KMS-11 (cell line): ENCODE measurements around the gene ARHGEF1.
A peak's percentile ranks its signal among the peaks of the same experiment; 100 is the strongest.

Source experiments
- H2AFZ ChIP-seq: fragments of 200-600 bp; sonication (generic); 2 replicates; pipeline ENCODE4 v1.6.1; 2016; ENCODE audit warnings: antibody characterized with exemption, mixed run types, low read depth
- H3K27ac ChIP-seq: fragments of 200-600 bp; sonication (generic); 2 replicates; pipeline ENCODE4 v1.6.1; 2016; ENCODE audit warnings: mild to moderate bottlenecking, mixed run types
- H3K27me3 ChIP-seq: fragments of 200-600 bp; sonication (generic); 2 replicates; pipeline ENCODE4 v1.6.1; 2017; ENCODE audit warnings: mild to moderate bottlenecking, low read depth, mixed run types, moderate library complexity; ENCODE audit not compliant: insufficient read depth
- H3K36me3 ChIP-seq: fragments of 200-600 bp; sonication (generic); 2 replicates; pipeline ENCODE4 v1.6.1; 2017; ENCODE audit warnings: mild to moderate bottlenecking, mixed run types; ENCODE audit not compliant: insufficient read depth
- H3K4me1 ChIP-seq: fragments of 200-600 bp; sonication (generic); 2 replicates; pipeline ENCODE4 v1.6.1; 2016; ENCODE audit warnings: mild to moderate bottlenecking, low read depth, mixed run types; ENCODE audit not compliant: poor library complexity, severe bottlenecking
- H3K4me2 ChIP-seq: fragments of 200-600 bp; sonication (generic); 2 replicates; pipeline ENCODE4 v1.7.0; 2016; ENCODE audit warnings: mild to moderate bottlenecking, mixed run types
- H3K4me3 ChIP-seq: fragments of 200-600 bp; sonication (generic); IDR thresholded peaks from 2 replicates; pipeline ENCODE4 v1.6.1; 2017; ENCODE audit warnings: low read depth, low read length, mixed read lengths; ENCODE audit not compliant: insufficient read depth
- H3K79me2 ChIP-seq: fragments of 200-600 bp; sonication (generic); 2 replicates; pipeline ENCODE4 v1.6.1; 2016; ENCODE audit warnings: low read depth, mixed run types; ENCODE audit not compliant: insufficient read depth
- H3K9ac ChIP-seq: fragments of 200-600 bp; sonication (generic); 2 replicates; pipeline ENCODE4 v1.6.1; 2016; ENCODE audit warnings: mild to moderate bottlenecking, mixed run types
- H4K20me1 ChIP-seq: fragments of 200-600 bp; sonication (generic); 2 replicates; pipeline ENCODE4 v1.6.1; 2016; ENCODE audit warnings: mild to moderate bottlenecking, mixed run types; ENCODE audit not compliant: insufficient read depth
- CTCF ChIP-seq: fragments of 200-600 bp; sonication (generic); conservative IDR thresholded peaks from 2 replicates; pipeline ENCODE4 v1.6.1; 2017; ENCODE audit warnings: low read depth, mild to moderate bottlenecking, antibody characterized with exemption, low read length, moderate library complexity, mixed read lengths

The ARHGEF1 gene

DNA sequence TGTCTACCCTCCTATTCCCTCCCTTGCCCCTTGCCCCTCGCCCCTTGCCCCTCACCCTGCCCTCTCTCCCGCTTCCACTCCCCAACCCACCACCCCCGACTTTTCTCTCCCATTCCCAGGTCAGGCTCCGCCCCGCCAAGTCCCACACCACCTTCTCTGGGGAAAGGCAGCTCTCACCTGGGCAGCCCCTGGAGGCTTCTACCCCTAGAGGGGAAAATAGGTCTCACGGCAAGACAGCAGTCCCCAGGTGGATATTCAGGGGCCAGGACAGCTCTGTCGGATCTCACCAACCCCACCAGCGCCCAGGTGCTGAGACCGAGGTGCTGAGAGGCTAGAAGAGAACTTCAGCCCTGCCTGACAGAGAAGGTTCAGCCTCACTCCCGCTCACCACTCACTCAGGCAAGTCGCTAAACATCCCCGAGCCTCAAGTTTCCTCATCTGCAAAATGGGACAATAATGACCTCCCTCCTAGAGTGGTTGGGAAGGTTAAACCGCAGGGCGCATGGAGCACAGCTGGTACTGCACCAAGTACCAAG lies 46.6 kb downstream of the ARHGEF1 start:
- H3K27me3 ChIP-seq: peaks cover 91% of the 10 kb centered on the region
- no peak overlapping the region for H3K27ac ChIP-seq
- H3K79me2 ChIP-seq: no peaks in the 10 kb centered on the region
- no peaks in the 10 kb centered on the region for H3K4me1 ChIP-seq
- no peak overlapping the region for H3K9ac ChIP-seq
- no peak for TF ChIP-seq CTCF
- no peak overlapping the region for H3K4me2 ChIP-seq
- no peaks in the 10 kb centered on the region for H3K36me3 ChIP-seq
- H3K4me3 ChIP-seq: no peak overlapping the region
- no peaks in the 10 kb centered on the region for H4K20me1 ChIP-seq
- no peak overlapping the region for H2AFZ ChIP-seq

DNA sequence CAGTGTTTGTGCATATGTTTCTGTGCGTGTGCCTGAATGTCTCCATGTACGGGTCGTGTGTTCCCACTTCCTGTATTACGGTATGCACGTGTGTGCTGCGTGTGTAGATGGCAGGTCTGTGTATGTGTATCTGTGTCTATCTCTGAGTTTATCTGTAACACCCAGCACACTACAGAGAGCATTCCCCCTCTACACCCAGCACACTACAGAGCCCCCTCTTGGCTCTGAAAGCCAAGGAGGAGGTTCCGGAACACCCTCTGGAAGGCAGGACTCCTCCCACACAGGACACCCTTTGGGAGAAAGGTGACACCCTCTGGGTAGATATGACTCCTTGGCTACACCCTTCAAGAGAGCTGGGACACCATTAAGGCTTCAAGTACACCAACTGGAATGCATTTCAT lies 47.3 kb downstream of the ARHGEF1 start:
- no peak overlapping the region for H3K4me3 ChIP-seq
- H3K4me1 ChIP-seq: no peaks in the 10 kb centered on the region
- no peaks in the 10 kb centered on the region for H4K20me1 ChIP-seq
- H3K9ac ChIP-seq: no peak overlapping the region
- no peaks in the 10 kb centered on the region for H3K79me2 ChIP-seq
- peaks cover 86% of the 10 kb centered on the region for H3K27me3 ChIP-seq
- TF ChIP-seq CTCF: no peak
- no peaks in the 10 kb centered on the region for H3K36me3 ChIP-seq
- H3K27ac ChIP-seq: no peak overlapping the region
- H2AFZ ChIP-seq: no peak overlapping the region
- H3K4me2 ChIP-seq: no peak overlapping the region

DNA sequence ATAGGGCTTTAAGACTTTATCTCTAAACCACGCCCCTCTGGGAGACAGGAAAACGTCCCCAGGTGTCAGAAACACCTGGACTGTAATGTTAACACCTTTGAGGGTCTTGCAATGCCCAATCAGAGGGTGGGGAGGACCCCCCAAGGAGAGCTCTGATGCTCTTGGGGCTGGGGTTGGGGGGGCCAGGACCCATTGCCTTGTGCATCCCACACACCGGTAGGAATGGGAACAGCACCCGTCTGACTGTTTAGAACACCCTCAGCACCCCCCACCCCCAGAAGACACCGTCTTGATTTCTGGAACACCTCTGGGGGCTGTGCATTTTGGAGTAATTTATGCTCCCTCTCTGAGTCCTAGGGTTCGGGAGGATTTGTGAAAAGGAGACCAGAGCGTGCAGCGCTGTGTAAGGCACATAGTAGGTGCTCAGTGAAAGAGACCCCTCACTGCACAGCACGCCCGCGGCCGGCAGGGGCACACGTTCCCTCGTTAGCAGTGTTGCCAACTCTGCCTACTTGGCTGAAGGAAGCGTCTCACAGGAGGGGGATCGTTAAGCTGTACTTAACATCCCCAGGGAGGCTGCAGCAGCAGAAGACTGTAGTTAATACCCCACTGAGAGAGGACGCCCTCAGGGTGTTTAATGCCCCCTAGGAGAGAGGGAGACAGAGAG lies 48.1 kb downstream of the ARHGEF1 start:
- no peak overlapping the region for H3K4me3 ChIP-seq
- peaks cover 3% of the 10 kb centered on the region for H3K4me1 ChIP-seq
- peak; percentile 54 for TF ChIP-seq CTCF
- peaks cover 86% of the 10 kb centered on the region for H3K27me3 ChIP-seq
- H4K20me1 ChIP-seq: no peaks in the 10 kb centered on the region
- no peak overlapping the region for H3K27ac ChIP-seq
- H3K9ac ChIP-seq: no peak overlapping the region
- no peak overlapping the region for H3K4me2 ChIP-seq
- no peaks in the 10 kb centered on the region for H3K36me3 ChIP-seq
- H3K79me2 ChIP-seq: no peaks in the 10 kb centered on the region
- H2AFZ ChIP-seq: no peak overlapping the region

DNA sequence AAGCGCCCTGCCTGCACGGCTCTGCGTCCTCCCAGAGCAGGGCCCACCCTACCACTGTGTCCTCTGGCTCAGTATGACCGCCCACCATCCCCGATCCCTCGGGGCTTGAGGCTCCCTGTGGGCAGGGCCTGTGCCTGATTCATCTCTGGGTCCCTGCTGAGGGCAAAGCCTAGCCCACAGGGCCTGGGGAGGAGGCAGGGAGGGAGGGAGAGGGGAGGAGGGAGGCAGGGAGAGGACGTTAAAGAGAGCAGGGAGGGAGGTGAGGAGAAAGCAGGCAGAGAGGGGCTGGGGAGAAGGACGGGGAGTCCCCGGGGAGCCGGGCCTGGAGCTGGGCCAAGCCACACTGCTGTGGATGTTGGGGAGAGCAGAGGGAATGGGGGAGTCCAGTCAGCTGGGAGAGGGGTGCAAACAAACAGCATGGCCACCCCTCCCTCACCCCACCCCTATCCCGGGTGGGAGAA lies 49.3 kb downstream of the ARHGEF1 start:
- H3K4me3 ChIP-seq: no peak overlapping the region
- no peak overlapping the region for H3K9ac ChIP-seq
- H3K4me1 ChIP-seq: peaks cover 6% of the 10 kb centered on the region
- peaks cover 86% of the 10 kb centered on the region for H3K27me3 ChIP-seq
- H4K20me1 ChIP-seq: no peaks in the 10 kb centered on the region
- no peak overlapping the region for H3K27ac ChIP-seq
- no peak for TF ChIP-seq CTCF
- no peak overlapping the region for H2AFZ ChIP-seq
- H3K4me2 ChIP-seq: no peak overlapping the region
- H3K79me2 ChIP-seq: no peaks in the 10 kb centered on the region
- no peaks in the 10 kb centered on the region for H3K36me3 ChIP-seq
